ENCODE data around the gene GALNT9.
"Not testable (repeated sequence)": the region's sequence is repeated elsewhere in the genome, so short reads cannot be mapped to it uniquely, and the experiment has no call there.

The GALNT9 gene

DNA sequence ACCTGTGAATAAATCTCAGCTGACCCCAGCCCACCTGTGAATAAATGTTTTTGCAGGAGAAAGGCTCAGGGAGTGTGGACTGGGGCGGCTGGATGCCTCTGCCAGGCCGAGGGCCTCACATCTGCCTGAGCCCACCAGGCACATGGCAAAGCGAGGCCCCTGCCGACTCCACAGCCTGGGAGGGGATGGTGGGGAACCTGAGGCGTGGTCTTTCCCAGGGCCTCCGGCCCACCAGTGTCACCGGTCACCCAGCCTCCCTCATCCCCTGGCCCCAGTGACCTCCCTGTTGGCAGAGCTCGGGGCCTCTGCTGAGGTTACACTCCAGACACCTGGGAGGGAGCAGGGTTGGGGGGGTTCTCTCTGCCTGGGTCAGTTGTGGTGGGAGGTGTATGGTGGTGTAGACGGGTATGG, 177.0 kb downstream of the GALNT9 start:
- Mint-ChIP-seq H3K4me1 (ENCODE audit: low read depth) (no peaks in the 10 kb centered on the region), H3K9me3 (no peaks in the 10 kb centered on the region), H3K4me3 (no peak overlapping the region), H3K27ac (no peak overlapping the region), H3K27me3 (no peaks in the 10 kb centered on the region), H3K36me3 (ENCODE audit: low read depth) (no peaks in the 10 kb centered on the region)

DNA sequence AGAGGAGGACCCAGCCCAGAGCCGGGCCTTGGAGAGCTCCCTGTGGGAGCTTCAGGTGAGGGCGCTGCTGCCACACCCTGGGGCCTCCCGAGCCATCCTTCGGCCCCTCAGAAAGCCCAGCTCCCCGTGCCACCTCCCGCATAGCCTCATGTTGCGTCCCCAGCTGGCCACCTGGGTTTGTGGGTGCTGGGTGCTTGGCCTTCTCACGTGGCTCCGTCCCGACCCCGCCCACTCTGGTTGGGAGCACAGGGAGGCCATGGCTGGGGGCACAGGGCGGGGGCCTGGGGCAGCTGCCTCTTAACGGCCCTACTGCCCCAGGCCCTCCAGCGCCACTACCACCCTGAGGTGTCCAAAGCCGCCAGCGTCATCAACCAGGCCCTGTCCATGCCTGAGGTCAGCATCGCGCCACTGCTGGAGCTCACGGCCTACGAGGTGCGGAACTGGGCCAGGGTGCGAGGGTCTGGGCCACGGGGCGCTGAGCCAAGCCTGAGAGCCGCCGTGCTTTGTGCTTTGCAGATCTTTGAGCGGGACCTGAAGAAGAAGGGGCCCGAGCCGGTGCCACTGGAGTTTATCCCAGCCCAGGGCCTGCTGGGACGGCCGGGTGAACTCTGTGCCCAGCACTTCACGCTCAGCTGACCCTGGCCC, 177.5 kb downstream of the GALNT9 start:
- peaks cover 1% of the 10 kb centered on the region for H3K4me1 Mint-ChIP-seq (ENCODE audit: low read depth)
- no peak overlapping the region for H3K27ac Mint-ChIP-seq
- no peaks in the 10 kb centered on the region for H3K9me3 Mint-ChIP-seq
- H3K27me3 Mint-ChIP-seq = no peaks in the 10 kb centered on the region
- H3K4me3 Mint-ChIP-seq = no peak overlapping the region
- H3K36me3 Mint-ChIP-seq (ENCODE audit: low read depth) = no peaks in the 10 kb centered on the region

DNA sequence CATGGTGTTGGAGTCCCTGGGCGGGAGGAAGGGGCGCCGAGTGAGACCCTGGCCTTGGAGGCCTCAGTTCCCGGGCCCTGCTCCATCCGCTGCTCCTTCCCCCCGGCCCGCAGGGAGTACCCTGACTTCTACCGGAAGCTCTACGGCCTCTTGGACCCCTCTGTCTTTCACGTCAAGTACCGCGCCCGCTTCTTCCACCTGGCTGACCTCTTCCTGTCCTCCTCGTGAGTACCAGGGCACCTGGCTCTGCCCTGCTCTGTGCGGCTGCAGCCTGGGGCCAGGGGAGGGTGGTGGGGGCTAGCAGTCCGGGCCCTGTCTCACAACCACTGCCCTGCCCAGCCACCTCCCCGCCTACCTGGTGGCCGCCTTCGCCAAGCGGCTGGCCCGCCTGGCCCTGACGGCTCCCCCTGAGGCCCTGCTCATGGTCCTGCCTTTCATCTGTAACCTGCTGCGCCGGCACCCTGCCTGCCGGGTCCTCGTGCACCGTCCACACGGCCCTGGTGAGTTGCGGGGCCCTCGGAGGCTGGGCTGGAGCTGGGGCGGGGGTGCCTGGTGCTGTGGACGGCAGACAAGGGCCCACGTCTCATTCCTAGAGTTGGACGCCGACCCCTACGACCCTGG, 178.1 kb downstream of the GALNT9 start:
- peaks cover 4% of the 10 kb centered on the region for H3K36me3 Mint-ChIP-seq (ENCODE audit: low read depth)
- no peaks in the 10 kb centered on the region for H3K9me3 Mint-ChIP-seq
- no peak overlapping the region for H3K27ac Mint-ChIP-seq
- peaks cover 7% of the 10 kb centered on the region for H3K4me1 Mint-ChIP-seq (ENCODE audit: low read depth)
- no peak overlapping the region for H3K4me3 Mint-ChIP-seq
- no peaks in the 10 kb centered on the region for H3K27me3 Mint-ChIP-seq

DNA sequence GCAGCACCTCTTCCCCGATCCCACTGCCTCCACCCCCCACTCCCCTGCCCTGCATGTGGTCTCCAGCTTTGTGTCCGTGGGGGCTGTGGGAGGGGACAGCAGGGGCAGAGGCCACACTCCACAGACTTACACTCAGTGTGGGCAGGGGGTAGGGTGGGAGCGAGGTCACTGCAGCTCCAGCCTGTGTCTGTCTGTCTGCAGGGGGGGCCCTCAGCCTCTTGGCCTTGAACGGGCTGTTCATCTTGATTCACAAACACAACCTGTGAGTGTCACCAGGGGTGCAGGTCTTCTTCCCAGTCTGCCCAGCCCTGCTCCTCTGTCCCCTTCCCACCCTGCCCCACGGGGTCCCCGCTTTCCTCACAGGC, 178.6 kb downstream of the GALNT9 start:
- no peaks in the 10 kb centered on the region for H3K9me3 Mint-ChIP-seq
- no peak overlapping the region for H3K27ac Mint-ChIP-seq
- H3K36me3 Mint-ChIP-seq (ENCODE audit: low read depth) = peaks cover 9% of the 10 kb centered on the region
- H3K4me3 Mint-ChIP-seq = no peak overlapping the region
- H3K4me1 Mint-ChIP-seq (ENCODE audit: low read depth) = peaks cover 12% of the 10 kb centered on the region
- H3K27me3 Mint-ChIP-seq = no peaks in the 10 kb centered on the region

DNA sequence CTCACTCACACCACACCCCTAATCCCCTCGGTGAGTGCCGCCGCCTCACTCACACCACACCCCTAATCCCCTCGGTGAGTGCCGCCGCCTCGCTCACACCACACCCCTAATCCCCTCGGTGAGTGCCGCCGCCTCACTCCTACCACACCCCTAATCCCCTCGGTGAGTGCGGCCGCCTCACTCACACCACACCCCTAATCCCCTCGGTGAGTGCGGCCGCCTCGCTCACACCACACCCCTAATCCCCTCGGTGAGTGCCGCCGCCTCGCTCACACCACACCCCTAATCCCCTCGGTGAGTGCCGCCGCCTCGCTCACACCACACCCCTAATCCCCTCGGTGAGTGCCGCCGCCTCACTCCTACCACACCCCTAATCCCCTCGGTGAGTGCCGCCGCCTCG, 179.9 kb downstream of the GALNT9 start:
- H3K9me3 Mint-ChIP-seq; H3K4me3 Mint-ChIP-seq; H3K27me3 Mint-ChIP-seq; H3K27ac Mint-ChIP-seq; H3K36me3 Mint-ChIP-seq (ENCODE audit: low read depth): not testable (repeated sequence)
- peaks cover 23% of the 10 kb centered on the region for H3K4me1 Mint-ChIP-seq (ENCODE audit: low read depth)

DNA sequence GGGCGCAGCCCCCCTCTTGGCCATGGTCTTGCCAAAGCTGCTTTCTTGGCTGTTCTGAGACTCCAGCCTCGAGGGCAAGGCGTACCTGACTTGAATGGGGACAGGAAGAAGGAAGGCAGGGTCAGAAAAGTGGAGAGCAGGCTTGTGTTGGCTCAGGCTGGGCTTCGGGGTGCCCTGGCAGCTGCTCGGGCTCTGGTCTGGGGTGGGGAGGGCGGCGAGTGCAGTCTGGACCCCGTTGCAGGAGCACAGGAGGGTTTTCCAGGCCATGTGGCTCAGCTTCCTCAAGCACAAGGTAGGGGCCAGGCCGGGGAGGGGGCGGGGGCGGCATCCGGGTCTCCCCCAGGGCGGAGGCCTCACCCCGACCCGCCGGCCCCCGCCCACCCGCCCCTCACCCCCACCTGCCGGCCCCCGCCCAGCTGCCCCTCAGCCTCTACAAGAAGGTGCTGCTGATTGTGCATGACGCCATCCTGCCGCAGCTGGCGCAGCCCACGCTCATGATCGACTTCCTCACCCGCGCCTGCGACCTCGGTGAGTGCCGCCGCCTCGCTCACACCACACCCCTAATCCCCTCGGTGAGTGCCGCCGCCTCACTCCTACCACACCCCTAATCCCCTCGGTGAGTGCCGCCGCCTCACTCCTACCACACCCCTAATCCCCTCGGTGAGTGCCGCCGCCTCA, 180.9 kb downstream of the GALNT9 start:
- Mint-ChIP-seq H3K27ac (no peak overlapping the region), H3K4me1 (ENCODE audit: low read depth) (peaks cover 23% of the 10 kb centered on the region), H3K36me3 (ENCODE audit: low read depth) (peaks cover 9% of the 10 kb centered on the region), H3K27me3 (no peaks in the 10 kb centered on the region), H3K4me3 (no peak overlapping the region), H3K9me3 (no peaks in the 10 kb centered on the region)

DNA sequence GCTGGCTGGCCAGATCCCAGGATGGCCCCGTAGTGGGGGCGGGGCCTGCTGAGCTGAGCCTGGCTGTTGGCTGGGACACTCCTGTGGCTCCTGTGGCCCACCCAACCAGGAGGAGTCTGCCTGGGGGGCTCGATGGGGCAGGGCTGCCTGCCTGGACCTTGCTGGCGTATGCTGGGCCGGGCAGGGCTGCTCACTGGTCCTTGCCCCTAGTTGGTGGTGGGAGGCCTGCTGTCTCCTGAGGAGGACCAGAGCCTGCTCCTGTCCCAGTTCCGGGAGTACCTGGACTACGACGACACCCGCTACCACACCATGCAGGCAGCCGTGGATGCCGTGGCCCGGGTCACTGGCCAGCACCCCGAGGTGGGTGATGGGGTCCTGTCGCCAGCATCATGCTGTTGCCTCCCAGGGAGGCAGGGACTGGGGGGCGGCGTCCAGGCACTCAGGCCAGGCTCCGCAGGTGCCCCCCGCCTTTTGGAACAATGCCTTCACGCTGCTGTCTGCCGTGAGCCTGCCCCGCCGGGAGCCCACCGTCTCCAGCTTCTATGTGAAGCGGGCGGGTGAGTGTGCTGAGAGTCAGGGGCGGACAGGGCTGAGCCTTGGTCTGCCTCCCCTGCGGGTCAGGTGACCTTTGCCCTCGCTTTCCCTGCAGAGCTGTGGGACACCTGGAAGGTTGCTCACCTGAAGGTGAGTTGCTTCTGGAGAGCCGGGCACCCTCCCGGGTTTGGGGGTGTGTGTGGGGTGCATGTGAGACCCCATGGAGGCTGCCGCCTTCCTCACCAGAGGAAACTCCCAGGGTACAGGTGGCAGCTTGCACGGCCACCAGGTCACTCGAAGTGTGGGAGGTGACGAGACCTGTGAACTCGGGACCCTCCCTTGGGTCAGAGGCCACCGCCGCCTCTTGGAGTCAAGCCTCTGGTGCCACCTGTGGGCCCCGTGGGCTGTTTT, 181.7 kb downstream of the GALNT9 start:
- Mint-ChIP-seq H3K9me3 (no peaks in the 10 kb centered on the region), H3K27me3 (no peaks in the 10 kb centered on the region), H3K4me1 (ENCODE audit: low read depth) (peaks cover 28% of the 10 kb centered on the region), H3K4me3 (no peak overlapping the region), H3K27ac (no peak overlapping the region), H3K36me3 (ENCODE audit: low read depth) (peaks cover 13% of the 10 kb centered on the region)

DNA sequence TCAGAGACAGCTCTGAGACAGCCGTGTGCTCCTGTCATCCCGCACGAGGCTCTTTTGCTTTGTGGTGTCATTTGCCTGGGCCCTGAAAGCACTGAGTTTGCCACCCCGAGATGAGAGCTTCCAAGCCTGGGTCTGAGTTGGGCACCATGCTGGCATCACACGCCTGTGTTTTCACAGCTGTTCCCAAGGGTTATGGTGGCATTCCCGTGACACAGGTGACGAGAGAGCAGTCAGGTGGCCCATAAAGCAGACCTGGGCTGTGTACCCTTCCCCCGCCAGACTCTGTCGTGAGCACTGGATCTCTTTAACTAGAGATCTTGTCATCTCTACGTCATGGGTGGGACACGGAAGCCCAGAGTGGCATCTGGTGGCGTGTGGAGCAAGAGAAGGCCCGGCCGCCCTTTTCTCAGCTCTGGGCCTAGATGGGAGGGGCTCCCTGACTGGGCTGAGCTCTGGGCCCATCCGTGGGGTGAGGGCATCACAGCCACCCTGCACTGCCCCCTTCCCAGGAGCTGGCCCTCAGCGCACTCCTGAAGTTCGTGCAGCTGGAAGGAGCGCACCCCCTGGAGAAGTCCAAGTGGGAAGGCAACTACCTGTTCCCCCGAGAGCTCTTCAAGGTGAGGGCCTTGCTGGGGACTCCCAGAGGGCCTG, 182.5 kb downstream of the GALNT9 start:
- Mint-ChIP-seq H3K27ac (no peak overlapping the region), H3K27me3 (no peaks in the 10 kb centered on the region), H3K9me3 (no peaks in the 10 kb centered on the region), H3K4me3 (no peak overlapping the region), H3K36me3 (ENCODE audit: low read depth) (peaks cover 13% of the 10 kb centered on the region), H3K4me1 (ENCODE audit: low read depth) (peaks cover 35% of the 10 kb centered on the region)
